GM19324 (cell line): ENCODE data around the gene KRT40.

Experiments
- ATAC-seq: cut with Tn5 transposase; IDR thresholded peaks from one replicate; pipeline ENCODE4 v1.9.1; 2021; ENCODE audit warnings: mild to moderate bottlenecking, moderate library complexity; ENCODE audit not compliant: unreplicated experiment, low FRiP score

KRT40 gene

GRCh38 chr17:40997361-40997760, 13.2 kb upstream of the KRT40 start:
- ATAC-seq, result no peak

GRCh38 chr17:40996829-40997228, 12.7 kb upstream of the KRT40 start:
- no peak for ATAC-seq

DNA sequence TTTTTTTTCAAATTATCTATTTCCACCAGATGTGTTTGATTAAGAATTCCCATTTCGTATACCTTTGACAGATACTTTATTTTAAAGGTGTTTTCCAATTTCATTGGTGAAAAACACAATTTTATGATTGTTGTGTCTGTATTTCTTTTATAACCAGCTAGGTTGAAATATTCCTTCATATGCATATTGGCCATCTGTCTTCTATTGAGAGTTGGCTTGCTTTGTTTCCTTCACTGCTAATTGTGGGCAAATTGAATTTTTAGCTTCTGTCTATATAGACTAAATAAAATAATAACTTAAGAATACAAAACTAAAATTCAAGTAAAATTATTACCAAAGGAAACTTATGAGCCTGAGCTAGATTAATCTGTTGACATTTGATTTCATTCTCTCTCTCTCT, 11.0 kb upstream of the KRT40 start:
- no peak for ATAC-seq

GRCh38 chr17:40993839-40994238, 9.7 kb upstream of the KRT40 start, which contains the start of gene KRTAP3-3:
Gene KRTAP3-3 (minus strand): TSS chr17:40994164. CDS start chr17:40994097, 67 bp downstream.
- ATAC-seq, result no peak

DNA sequence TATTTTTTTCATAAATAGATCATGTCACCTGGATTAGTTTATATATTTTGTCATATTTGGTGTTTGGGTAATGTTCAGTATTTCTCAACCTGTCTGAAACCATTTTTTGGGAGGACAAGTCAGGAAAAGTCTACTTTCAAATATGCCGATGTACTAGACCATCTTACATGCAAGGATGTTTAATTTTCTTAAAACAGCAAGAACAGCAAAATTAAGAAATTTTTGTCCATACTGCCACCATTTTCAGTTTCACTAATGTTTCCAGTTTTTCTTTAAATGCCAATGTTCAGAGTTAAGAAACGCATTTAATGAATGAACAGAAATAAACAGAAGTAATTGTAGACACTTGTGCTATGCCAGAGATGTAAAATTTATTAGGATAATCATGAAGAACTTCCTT, 9.0 kb upstream of the KRT40 start:
- ATAC-seq, result no peak

- ATAC-seq, result no peak
Measured at GRCh38 chr17:40992666-40993065, 8.5 kb upstream of the KRT40 start.

DNA sequence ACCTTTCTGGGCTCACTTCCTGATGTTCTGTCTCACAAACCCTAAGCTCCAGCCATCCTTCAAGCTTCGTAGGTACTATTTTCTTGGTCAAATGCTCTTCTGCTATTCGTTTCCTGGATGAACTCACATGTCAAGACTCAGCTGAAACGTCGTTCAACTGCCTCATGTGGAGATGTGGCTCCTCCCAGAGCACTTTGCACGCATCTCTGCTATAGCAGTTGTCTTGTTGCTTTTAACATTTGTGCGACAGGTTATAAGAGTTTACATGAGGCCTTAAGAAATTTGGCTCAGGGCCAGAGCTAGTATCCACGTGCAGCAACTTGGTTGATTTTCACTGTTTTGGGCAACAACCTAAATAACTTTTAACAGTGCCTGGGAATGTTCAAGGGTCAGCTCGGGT, 2.8 kb upstream of the KRT40 start:
- no peak for ATAC-seq

DNA sequence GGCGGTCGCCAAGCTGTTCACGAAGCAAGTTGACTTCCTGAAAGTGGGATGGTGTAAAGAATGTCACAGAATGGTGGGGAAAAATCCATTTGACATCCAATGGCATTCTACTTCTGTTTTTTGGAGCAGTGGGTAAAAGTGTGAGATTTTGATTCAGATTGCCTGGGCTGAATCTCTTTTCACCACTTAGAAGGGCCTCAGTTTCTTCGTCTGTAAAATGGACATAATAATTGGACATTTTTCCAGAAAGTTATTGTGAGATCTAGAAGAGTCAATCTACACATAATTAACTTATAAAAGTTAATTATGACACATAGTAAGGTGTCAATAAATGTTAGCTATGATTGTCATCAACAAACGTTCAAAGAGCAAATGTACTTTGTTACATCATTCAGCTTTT, 3.0 kb downstream of the KRT40 start:
- ATAC-seq, result no peak

DNA sequence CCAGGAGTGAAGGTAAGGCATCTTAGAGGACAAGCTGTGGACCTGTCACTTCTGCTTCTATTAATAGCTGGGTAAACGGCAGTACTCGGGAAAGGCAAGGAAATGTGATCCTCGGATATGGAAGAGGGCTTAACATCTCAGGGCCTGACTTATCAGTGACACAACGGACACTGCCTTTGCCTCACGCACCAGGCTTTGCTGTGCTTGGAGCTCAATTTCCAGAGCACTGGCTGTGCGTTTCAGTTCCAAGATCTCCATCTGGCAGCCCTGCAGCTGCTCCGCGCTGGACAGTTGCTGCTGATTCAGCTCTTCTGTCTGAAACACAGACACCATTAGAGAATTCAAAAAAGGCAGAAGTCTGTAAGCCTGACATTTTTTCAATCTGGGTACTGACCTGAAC, 3.5 kb downstream of the KRT40 start:
- ATAC-seq, result no peak

DNA sequence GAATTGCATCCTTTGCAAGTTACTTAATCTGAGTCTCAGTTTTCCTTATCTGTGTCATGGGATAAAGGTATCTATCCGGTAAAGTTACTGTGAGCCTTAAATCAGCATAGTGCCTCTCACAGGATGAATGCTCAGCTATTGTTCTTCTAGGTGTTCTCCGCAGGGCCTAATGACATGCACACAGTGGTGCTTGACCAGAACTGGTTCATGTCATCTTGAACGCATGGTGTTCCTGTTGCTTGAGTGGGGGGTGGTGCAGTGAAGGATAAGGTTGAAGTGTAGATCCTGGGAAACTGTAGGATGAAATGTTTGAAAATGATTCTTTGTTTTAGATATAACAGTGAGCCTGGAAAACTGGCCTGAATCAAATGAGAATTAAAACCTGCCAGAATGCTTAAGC, 4.0 kb downstream of the KRT40 start:
- ATAC-seq, result no peak

DNA sequence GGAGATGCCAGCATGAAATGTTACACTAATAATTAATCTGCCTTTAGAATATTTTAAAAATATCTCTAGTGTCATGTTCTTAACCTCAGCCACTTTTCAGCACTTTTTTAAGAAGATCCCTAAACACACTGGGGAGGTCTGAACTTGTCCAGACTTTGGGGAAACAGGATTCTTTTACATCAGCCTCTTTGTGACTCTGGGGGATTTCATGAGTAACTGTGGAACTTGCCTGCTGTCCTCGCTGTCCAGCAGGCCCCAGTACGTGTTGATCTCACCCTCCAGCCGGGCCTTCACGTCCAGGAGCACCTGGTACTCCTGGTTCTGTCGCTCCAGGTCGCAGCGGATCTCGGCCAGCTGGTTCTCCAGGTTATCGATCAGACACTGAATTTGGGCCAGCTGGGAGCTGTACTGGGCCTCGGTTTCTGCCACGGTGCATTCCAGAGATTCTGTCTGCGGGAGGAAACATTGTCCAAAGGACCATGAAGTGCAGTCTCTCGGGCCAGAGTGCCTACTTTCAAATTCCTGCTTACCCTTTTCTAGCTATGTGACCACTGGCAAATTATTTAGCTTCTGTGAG, 5.5 kb downstream of the KRT40 start:
- ATAC-seq, result no peak

DNA sequence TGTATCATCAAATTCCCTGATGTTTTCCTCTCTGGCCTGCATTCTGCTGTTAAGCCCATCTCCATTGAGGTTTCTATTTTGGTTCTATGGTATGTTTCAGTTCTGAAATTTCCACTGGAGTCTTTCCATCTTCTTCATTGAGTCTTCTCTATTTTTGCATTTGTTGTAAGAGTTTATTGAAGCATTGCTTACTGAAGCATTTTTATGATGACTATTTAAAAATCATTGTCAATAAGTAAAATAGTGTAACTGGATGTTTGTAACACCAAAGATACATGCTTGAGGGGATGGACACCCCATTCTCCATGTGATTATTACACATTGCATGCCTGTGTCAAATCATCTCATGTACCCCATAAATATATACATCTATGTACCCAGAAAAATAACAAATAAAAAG, 8.6 kb downstream of the KRT40 start:
- ATAC-seq, result no peak

DNA sequence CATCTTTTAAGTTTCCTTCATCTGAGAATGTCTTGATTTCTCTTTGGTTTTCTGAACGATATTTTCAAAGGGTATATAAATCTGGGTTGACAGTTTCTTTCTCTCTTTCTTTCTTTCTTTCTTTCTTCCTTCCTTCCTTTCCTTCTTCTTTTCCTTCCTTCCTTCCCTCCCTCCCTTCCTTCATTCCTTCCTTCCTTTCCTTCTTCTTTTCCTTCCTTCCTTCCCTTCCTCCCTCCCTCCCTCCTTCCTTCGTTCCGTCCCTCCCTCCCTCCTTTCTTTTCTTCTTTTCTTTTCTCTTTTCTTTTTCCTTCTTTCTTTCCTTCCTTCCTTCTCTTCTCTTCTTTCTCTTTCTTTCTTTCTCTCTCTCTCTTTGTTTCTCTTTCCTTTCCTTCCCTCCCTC, 9.8 kb downstream of the KRT40 start:
- no peak for ATAC-seq

GRCh38 chr17:40967582-40967981, 16.5 kb downstream of the KRT40 start:
- no peak for ATAC-seq

DNA sequence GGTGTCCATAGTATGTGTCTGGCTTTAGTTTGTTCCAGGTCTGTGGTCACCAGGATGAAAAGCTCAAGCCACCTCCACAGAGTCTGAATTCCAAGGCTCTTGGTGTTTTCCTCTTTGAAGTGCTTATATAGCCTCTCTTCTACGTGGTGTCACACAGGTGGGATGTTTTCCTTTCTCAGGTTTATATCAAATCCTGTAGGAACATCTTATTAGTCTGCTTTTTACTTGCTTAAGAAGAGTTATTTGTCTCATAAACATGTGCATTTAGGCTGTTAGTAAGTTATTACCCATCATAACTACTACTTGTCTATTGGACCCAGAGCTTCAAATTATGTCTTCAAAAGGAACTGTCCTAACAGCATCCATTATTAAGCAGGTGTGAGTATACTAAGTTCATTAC, 17.3 kb downstream of the KRT40 start, which contains the start of gene KRT39:
Gene KRT39, minus strand, starts transcription at position 101 of the 400 bp plus-strand sequence. Its CDS starts 92 bp downstream, at position 9.
- no peak for ATAC-seq

DNA sequence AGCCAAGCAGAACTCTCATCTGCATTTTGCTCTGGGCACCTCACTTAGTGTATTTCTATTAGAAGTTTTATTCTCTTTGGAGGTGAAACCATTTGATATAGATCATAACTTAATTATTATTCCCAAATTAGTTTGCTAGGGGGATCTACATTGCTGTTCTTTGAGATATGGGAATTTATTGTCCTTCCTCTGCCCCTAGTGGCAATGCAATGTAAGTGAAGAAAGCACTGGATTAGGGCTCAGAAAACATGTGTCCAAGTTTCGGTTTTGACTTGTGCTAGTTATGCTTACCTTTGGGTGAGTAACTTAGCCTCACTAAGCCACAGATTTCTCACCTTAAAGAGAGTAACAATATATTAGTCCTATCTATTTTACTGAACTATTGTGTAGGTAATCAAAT, 20.3 kb downstream of the KRT40 start:
- ATAC-seq, result no peak

GRCh38 chr17:40962059-40962561, 22.0 kb downstream of the KRT40 start:
- no peak for ATAC-seq

- ATAC-seq, result no peak
Measured at GRCh38 chr17:40961591-40961990, 22.5 kb downstream of the KRT40 start.

- ATAC-seq, result no peak
Measured at GRCh38 chr17:40960144-40960543, 24.0 kb downstream of the KRT40 start.

- ATAC-seq, result no peak
Measured at GRCh38 chr17:40958086-40958953, 25.8 kb downstream of the KRT40 start.

GRCh38 chr17:40956401-40957254, 27.5 kb downstream of the KRT40 start:
- ATAC-seq, result no peak
